ACHN (cell line): ENCODE results near the gene GDF10.

Experiments used
- DNase-seq: peaks from one replicate; pipeline ENCODE4 v3.0.0-alpha.2; 2015
- in situ Hi-C: cut with HindIII; loops from 2 replicates; pipeline ENCODE4 v1.10.0; 2017; ENCODE audit warnings: low sequenced_read_pairs, low pct_ligation_motif_present, low pct_unique_long_range_greater_than_20kb

GDF10 gene, protein sequence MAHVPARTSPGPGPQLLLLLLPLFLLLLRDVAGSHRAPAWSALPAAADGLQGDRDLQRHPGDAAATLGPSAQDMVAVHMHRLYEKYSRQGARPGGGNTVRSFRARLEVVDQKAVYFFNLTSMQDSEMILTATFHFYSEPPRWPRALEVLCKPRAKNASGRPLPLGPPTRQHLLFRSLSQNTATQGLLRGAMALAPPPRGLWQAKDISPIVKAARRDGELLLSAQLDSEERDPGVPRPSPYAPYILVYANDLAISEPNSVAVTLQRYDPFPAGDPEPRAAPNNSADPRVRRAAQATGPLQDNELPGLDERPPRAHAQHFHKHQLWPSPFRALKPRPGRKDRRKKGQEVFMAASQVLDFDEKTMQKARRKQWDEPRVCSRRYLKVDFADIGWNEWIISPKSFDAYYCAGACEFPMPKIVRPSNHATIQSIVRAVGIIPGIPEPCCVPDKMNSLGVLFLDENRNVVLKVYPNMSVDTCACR

DNA sequence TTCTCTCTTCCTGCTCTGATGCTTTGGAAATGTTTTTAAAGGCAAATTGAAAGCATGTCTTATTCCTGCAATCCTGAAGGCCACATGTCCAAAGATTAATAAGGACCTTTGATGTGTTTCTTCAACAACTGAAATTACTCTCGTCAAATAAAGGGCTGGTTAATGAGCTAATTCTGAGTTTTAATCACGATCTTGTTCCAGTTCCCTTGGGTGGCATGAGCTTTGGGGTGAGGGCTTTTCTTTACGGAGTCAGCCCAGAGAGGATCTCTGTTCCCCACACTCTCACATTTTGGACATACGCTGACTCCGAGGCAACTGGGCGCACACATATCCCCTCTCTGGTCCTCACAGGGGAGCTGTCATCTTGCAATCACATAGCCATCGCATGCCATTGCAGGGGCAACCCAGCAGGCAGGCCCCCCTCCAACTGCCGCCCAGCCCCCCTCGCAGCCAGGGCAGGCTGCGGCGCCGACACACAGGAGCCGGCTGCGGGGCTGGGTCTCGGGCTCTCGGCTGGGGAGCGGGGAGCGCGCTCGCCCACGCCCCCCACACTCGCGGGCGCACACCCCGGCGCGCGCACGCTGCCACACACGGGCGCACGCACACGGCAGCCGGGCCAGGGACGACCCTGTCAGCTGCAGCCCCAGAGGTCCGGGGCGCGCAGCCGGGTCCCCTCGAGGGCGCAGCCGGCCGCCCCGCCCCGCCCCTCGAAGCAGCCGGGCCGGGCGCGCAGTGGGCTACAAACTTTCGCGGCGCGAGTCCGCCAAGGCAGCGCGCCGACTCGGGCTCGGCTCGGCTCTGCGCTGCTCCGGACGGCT lies at the start of gene GDF10:
Gene GDF10 (plus strand): TSS at position 587 of the 818 bp plus-strand sequence. CDS start 455 bp downstream, outside the sequence.
- in situ Hi-C loops = no loop called here
- no peak for DNase-seq

- in situ Hi-C loops = no loop called here
- DNase-seq = no peak
Observed at GRCh38 chr10:47252093-47252780, 47.8 kb upstream of the GDF10 start.

GRCh38 chr10:47253030-47253637 lies 46.9 kb upstream of the GDF10 start:
- DNase-seq = no peak
- in situ Hi-C loops = no loop called here

DNA sequence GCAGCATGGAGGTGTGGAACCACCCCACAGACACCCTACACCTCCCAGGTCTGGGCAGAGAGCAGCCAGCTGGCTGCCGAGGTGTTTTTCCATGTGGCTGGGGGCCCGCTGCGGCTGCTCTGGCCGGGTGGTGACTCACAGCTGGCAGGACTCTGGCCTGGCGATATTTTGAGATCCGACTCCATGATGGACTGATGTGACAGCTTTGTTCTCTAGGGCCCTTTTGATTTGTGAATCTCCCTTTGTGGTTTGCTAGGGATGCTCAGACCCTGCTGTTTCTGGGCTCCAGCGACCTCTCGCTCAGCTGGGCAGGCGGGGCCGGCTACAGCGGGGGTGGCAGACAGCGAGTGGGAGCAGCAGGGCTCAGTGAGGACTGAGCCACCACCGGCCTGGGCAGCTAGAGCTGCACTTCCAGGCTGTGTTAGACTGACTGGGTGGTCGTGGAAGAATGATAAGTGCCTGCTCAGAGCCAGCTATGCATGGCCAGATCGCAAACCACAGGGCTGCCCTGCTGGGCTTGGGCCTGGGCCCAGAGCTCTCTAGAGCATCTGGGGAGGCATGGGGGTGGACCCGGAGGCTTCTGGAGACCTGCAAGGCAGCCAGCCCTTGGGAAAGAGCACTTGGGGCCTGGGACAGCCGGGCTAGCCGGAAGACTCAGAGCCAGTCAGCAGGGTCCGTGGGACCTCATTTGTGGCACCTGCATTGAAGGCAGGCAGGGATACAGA lies 46.2 kb upstream of the GDF10 start:
- no peak for DNase-seq
- in situ Hi-C loops = no loop called here

- in situ Hi-C loops = no loop called here
- no peak for DNase-seq
Observed at GRCh38 chr10:47254611-47255010, 45.4 kb upstream of the GDF10 start.

DNA sequence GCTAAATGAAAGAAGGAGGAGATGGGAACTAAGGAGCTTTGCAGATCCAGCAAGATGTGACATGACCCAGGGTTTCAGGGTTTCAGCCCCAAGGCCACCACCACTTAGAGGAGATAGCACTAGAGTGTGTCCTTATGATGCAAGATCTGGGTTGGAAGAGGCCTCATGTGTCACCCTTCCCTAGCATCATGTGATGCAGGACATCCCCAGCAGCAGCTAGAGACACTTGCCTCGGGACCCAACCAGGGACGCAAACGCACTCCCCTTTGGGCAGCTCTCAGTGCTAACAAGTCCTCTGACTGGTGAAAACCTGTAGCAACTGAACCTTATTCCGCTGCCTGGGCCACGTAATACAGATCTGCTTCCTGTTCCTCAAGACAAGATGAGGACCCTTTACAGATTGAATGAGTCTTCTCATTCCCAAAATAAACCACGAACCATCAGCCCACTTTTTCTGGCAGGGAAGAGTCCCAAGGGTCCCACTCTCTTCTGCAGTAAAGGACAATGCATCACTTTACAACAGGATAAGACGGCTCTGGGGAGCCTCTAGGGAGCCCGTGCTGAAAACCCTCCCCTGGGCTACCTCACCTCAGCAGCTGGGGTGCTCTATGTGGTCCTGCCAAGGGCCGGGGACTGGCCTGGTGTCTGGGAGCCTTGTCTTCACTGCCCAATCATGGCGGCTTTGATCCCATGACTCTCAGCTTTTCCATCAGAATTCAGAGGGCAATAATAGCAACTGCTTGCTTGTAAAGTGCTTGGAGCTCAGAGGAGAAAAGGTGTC lies 44.8 kb upstream of the GDF10 start:
- in situ Hi-C loops = no loop called here
- DNase-seq = no peak

GRCh38 chr10:47255866-47256265 lies 44.1 kb upstream of the GDF10 start:
- in situ Hi-C loops = no loop called here

DNA sequence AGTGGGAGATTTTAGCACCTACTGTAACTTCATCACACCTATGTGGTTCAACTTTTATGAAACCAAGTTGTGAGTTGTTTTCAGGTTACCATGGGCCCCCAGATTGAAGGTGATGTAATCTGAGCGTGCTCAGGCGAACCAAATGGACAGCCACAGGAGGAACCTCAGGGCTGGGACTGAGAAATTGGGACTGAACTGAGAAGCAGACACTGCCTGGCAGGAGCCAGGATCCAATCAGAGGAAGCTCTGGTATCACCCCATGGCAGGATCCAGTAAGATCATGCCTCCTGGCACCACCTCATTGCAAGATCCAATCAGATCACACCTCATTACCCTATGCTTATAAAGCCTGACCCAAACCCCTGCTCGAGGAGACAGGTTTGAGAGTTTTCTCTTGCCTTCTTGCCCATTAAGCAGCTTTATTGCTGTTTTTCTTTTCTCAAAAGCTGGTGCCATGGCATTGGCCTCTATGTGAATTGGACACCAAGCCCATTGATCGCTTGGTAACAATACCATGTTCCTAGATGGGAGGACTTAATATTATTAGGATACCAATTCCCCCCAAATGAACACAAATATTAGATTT lies 43.2 kb upstream of the GDF10 start:
- in situ Hi-C loops = no loop called here
- no peak for DNase-seq

More at GRCh38 chr10:47255866-47256265, 44.1 kb upstream of the GDF10 start:
- DNase-seq = no peak

- in situ Hi-C loops = no loop called here
- DNase-seq = no peak
Observed at GRCh38 chr10:47257396-47258120, 42.4 kb upstream of the GDF10 start.

- in situ Hi-C loops = no loop called here
- DNase-seq = no peak
Observed at GRCh38 chr10:47258921-47259320, 41.1 kb upstream of the GDF10 start.

DNA sequence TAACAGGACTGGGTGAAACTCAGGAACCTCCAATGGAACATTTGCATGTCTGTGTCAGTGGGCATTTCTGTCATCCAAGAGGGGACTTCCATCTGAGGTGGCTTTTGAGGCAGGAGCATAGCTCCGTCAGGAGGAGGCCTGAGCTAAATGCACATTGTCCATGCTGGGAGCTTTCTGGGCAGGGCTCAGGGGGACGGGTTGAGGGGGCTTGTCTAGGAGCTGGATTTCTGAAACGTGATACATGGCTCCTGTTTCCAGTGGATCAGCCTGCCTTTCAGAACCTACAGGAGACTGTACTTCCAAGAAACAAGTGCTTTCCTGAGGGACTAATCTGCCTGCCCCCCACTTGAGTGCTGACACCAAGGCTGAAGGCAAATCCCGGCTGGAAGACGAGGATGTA lies 40.5 kb upstream of the GDF10 start:
- no peak for DNase-seq
- in situ Hi-C loops = no loop called here

- in situ Hi-C loops = no loop called here
- no peak for DNase-seq
Observed at GRCh38 chr10:47260505-47261111, 39.4 kb upstream of the GDF10 start.

- no peak for DNase-seq
- in situ Hi-C loops = no loop called here
Observed at GRCh38 chr10:47261121-47261520, 38.9 kb upstream of the GDF10 start.

DNA sequence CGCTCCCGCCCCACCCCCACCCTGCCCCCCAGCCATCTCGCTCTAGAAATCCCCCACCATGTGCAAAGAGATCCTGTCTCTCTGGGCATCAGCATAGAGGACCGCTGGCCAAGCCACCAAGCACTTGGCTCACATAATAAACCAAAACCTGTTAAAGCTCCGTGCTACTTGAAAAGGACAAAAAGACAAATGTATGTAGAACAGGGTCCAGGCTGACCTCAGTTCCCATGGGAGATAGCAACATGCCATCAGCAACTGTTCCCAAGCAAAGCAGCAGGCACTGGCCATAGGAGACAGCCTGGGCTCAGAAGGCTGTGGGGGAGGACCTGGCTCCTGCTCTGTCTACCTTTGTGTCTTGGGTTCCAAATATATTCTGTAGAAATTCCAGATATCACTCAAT lies 38.4 kb upstream of the GDF10 start:
- in situ Hi-C loops = no loop called here
- DNase-seq = no peak

GRCh38 chr10:47262606-47263533 lies 37.1 kb upstream of the GDF10 start:
- no peak for DNase-seq
- in situ Hi-C loops = no loop called here
